DND-41 (cell line): ENCODE measurements around the gene ACADS.
A peak's percentile ranks its signal among the peaks of the same experiment; 100 is the strongest.

ENCODE experiments used
- ATAC-seq: fragments of 200-7000 bp; cut with Tn5 transposase; 3 replicates; pipeline ENCODE4 v1.9.1; 2021; ENCODE audit warnings: low read depth; ENCODE audit not compliant: insufficient read depth
- DNase-seq: peaks from one replicate; pipeline ENCODE4 v3.0.0-alpha.2; 2020
- H2AFZ ChIP-seq: 2 replicates; pipeline ENCODE4 v1.6.0; 2012; ENCODE audit warnings: low read depth, low read length
- H3K27ac ChIP-seq: 2 replicates; pipeline ENCODE4 v1.5.1; 2012; ENCODE audit warnings: low read length, inconsistent platforms
- H3K27me3 ChIP-seq: fragments of 200-600 bp; sonication (generic); 2 replicates; pipeline ENCODE4 v1.6.0; 2012; ENCODE audit warnings: low read length, mild to moderate bottlenecking, inconsistent platforms; ENCODE audit not compliant: insufficient read depth, poor library complexity
- H3K36me3 ChIP-seq: 2 replicates; pipeline ENCODE4 v1.5.1; 2012; ENCODE audit warnings: low read length, inconsistent platforms; ENCODE audit not compliant: insufficient read depth
- H3K4me1 ChIP-seq: 2 replicates; pipeline ENCODE4 v1.5.1; 2012; ENCODE audit warnings: mild to moderate bottlenecking, low read length; ENCODE audit not compliant: insufficient read depth
- H3K4me2 ChIP-seq: 2 replicates; pipeline ENCODE4 v1.6.0; 2012; ENCODE audit warnings: mild to moderate bottlenecking, moderate library complexity, low read length, inconsistent platforms; ENCODE audit not compliant: insufficient read depth
- H3K4me3 ChIP-seq, 2 experiments: fragments of 200-600 bp in 1 of 2; shearing (Covaris generic) in 1 of 2; 2 replicates each; pipeline ENCODE4 v1.5.1; 2012 to 2016; ENCODE audit warnings: inconsistent platforms in 2 of 2, low read length in 2 of 2, mild to moderate bottlenecking in 2 of 2, low read depth in 1 of 2, moderate library complexity in 1 of 2
- H3K79me2 ChIP-seq: 2 replicates; pipeline ENCODE4 v1.6.0; 2012; ENCODE audit warnings: low read length, inconsistent platforms; ENCODE audit not compliant: insufficient read depth
- H3K9ac ChIP-seq: 2 replicates; pipeline ENCODE4 v1.6.0; 2012; ENCODE audit warnings: low read depth, mild to moderate bottlenecking, inconsistent platforms, low read length, moderate library complexity
- H3K9me3 ChIP-seq: 2 replicates; pipeline ENCODE4 v1.5.1; 2012; ENCODE audit warnings: low read length, moderate library complexity, mild to moderate bottlenecking, inconsistent platforms; ENCODE audit not compliant: insufficient read depth, severe bottlenecking
- H4K20me1 ChIP-seq: 2 replicates; pipeline ENCODE4 v1.6.0; 2012; ENCODE audit warnings: low read length; ENCODE audit not compliant: insufficient read depth
- EZH2 ChIP-seq: IDR thresholded peaks from 3 replicates; pipeline ENCODE4 v1.6.1; 2012; ENCODE audit warnings: borderline replicate concordance, low read depth, mild to moderate bottlenecking, moderate library complexity, low read length, inconsistent platforms; ENCODE audit not compliant: severe bottlenecking
- TF ChIP-seq, protein P1 (sequence below): IDR thresholded peaks from 2 replicates; pipeline ENCODE4 v1.5.1; 2012; ENCODE audit warnings: borderline replicate concordance, low read length, moderate library complexity, mild to moderate bottlenecking; ENCODE audit not compliant: poor library complexity, severe bottlenecking; ENCODE audit errors: extremely low read depth

Gene ACADS

GRCh38 chr12:120748242-120748641, 22.6 kb downstream of the ACADS start:
- Histone ChIP-seq H4K20me1 (no peaks in the 10 kb centered on the region), H3K27ac (no peak overlapping the region), H2AFZ (no peak overlapping the region), H3K4me3 (no peak overlapping the region), H3K36me3 (no peaks in the 10 kb centered on the region), H3K4me2 (no peak overlapping the region), H3K4me1 (no peaks in the 10 kb centered on the region), H3K27me3 (no peaks in the 10 kb centered on the region), H3K9ac (no peak overlapping the region), H3K9me3 (no peaks in the 10 kb centered on the region), H3K79me2 (no peaks in the 10 kb centered on the region)
- TF ChIP-seq, protein P1, sequence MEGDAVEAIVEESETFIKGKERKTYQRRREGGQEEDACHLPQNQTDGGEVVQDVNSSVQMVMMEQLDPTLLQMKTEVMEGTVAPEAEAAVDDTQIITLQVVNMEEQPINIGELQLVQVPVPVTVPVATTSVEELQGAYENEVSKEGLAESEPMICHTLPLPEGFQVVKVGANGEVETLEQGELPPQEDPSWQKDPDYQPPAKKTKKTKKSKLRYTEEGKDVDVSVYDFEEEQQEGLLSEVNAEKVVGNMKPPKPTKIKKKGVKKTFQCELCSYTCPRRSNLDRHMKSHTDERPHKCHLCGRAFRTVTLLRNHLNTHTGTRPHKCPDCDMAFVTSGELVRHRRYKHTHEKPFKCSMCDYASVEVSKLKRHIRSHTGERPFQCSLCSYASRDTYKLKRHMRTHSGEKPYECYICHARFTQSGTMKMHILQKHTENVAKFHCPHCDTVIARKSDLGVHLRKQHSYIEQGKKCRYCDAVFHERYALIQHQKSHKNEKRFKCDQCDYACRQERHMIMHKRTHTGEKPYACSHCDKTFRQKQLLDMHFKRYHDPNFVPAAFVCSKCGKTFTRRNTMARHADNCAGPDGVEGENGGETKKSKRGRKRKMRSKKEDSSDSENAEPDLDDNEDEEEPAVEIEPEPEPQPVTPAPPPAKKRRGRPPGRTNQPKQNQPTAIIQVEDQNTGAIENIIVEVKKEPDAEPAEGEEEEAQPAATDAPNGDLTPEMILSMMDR: no peak
- TF ChIP-seq EZH2: no peak
- ATAC-seq (no peak), DNase-seq (no peak)

DNA sequence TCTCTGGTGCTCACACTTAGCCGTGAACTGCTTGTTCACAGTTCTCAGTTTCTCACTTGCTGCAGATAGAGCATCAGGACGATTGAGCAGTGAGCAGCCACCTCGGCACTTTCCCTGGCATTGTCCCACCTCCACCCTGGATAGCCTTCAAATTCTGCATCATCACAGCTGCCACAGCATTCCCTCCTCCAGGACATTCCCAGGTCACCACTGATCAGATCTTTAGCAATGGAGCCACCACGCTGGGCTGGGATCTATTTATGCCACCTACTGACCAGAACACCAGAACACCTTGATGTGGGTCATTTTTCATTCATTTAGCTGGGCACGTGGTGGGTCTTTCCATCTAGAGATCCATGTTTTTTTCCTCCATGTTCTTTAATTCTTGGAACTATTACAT, 23.6 kb downstream of the ACADS start:
- no peaks in the 10 kb centered on the region for H3K4me1 ChIP-seq
- DNase-seq (no peak), ATAC-seq (no peak)
- TF ChIP-seq, protein P1: no peak
- TF ChIP-seq EZH2: no peak
- no peaks in the 10 kb centered on the region for H3K79me2 ChIP-seq
- H3K4me3 ChIP-seq: no peak overlapping the region
- H2AFZ ChIP-seq: no peak overlapping the region
- H3K36me3 ChIP-seq: no peaks in the 10 kb centered on the region
- H3K27ac ChIP-seq: no peak overlapping the region
- H3K27me3 ChIP-seq: no peaks in the 10 kb centered on the region
- H4K20me1 ChIP-seq: no peaks in the 10 kb centered on the region
- H3K9me3 ChIP-seq: no peaks in the 10 kb centered on the region
- H3K4me2 ChIP-seq: no peak overlapping the region
- H3K9ac ChIP-seq: no peak overlapping the region

DNA sequence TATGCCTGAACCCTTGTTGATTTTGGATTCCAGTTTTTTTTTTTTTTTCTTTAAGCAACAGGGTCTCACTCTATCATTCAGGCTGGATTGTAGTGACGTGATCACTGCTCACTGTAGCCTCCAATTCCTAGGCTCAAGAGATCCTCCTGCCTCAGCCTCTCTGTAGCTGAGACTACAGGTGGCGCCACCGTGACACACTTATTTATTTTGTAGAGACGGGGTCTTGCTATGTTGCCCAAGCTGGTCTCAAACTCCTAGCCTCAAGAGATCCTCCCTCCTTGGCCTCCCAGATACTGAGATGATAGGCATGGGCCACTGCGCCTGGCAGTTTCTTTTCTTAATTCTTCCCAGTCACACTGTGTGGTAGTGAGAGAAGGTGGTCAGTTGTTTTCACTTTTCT, 25.2 kb downstream of the ACADS start:
- Histone ChIP-seq H3K9ac (no peak overlapping the region), H3K4me1 (no peaks in the 10 kb centered on the region), H3K4me2 (no peak overlapping the region), H4K20me1 (no peaks in the 10 kb centered on the region), H3K4me3 (no peak overlapping the region), H2AFZ (no peak overlapping the region), H3K27ac (no peak overlapping the region), H3K79me2 (no peaks in the 10 kb centered on the region), H3K9me3 (peaks cover 4% of the 10 kb centered on the region), H3K36me3 (no peaks in the 10 kb centered on the region), H3K27me3 (no peaks in the 10 kb centered on the region)
- ATAC-seq (no peak), DNase-seq (no peak)
- TF ChIP-seq, protein P1: peak; percentile 34
- TF ChIP-seq EZH2: no peak

DNA sequence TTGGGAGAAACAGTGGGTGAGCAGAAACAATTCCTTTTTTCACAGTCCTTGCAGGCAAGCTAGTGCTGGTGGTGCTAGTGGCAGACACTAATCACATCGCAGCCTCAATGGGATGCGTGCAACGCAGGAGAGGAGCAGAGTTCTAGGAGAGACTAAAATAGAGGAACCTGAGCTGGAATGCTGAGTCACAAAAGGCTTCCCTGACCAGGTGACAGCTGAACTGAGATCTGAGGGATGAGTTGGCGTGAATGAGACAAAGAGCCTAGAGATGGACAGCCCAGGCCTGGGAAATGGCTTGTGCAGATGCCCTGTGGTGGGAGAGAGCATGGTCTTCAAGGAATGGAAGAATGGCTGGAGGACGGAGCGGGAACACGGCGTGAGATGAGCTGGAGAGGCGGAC, 25.8 kb downstream of the ACADS start:
- H3K4me3 ChIP-seq: no peak overlapping the region
- no peaks in the 10 kb centered on the region for H3K27me3 ChIP-seq
- no peak overlapping the region for H3K27ac ChIP-seq
- no peak overlapping the region for H3K4me2 ChIP-seq
- no peaks in the 10 kb centered on the region for H4K20me1 ChIP-seq
- H3K4me1 ChIP-seq: no peaks in the 10 kb centered on the region
- DNase-seq (no peak), ATAC-seq (no peak)
- H3K36me3 ChIP-seq: no peaks in the 10 kb centered on the region
- peaks cover 4% of the 10 kb centered on the region for H3K9me3 ChIP-seq
- no peak overlapping the region for H2AFZ ChIP-seq
- TF ChIP-seq, protein P1: no peak
- no peak for TF ChIP-seq EZH2
- H3K79me2 ChIP-seq: no peaks in the 10 kb centered on the region
- no peak overlapping the region for H3K9ac ChIP-seq
